Fibroblast of villous mesenchyme (primary cell): Measurements from ENCODE around the gene LUC7L3. TPM values are rescaled to one million over a fixed set of nuclear protein-coding genes. Genes with fewer than 3 reads are reported as not detected.

ENCODE experiments used
- DNase-seq: peaks from one replicate; pipeline ENCODE4 v3.0.0-alpha.2; 2010; ENCODE audit warnings: low read depth
- H3K4me3 ChIP-seq: 2 replicates; pipeline ENCODE4 v1.5.1; 2011; ENCODE audit warnings: low read depth, mild to moderate bottlenecking, low read length
- CTCF ChIP-seq: IDR thresholded peaks from 2 replicates; pipeline ENCODE4 v1.5.1; 2012; ENCODE audit warnings: low read depth, mild to moderate bottlenecking, low read length; ENCODE audit not compliant: insufficient read depth
- total RNA-seq: library from RNA; depleted of rRNA; stranded (reverse); fragments of >200 nt; gene quantifications from 2 replicates; pipeline ENCODE4 v1.2.3, GENCODE V29; 2012

The LUC7L3 gene
- total RNA-seq, 1 donor: 31.5 TPM

- DNase-seq: no peak
- no peak overlapping the region for H3K4me3 ChIP-seq
- no peak for TF ChIP-seq CTCF
Measured at GRCh38 chr17:50763716-50764475, 44.5 kb downstream of the LUC7L3 start.

GRCh38 chr17:50764734-50765149 lies 45.3 kb downstream of the LUC7L3 start:
- TF ChIP-seq CTCF: no peak
- H3K4me3 ChIP-seq: no peak overlapping the region
- DNase-seq: no peak

- no peak for TF ChIP-seq CTCF
- DNase-seq: no peak
- H3K4me3 ChIP-seq: no peak overlapping the region
Measured at GRCh38 chr17:50765454-50766221, 46.2 kb downstream of the LUC7L3 start.

- no peak overlapping the region for H3K4me3 ChIP-seq
- no peak for TF ChIP-seq CTCF
- DNase-seq: no peak
Measured at GRCh38 chr17:50766222-50767023, 47.0 kb downstream of the LUC7L3 start.

GRCh38 chr17:50767030-50767429 lies 47.6 kb downstream of the LUC7L3 start:
- TF ChIP-seq CTCF: no peak
- DNase-seq: no peak
- H3K4me3 ChIP-seq: no peak overlapping the region

- no peak within 1 kb of the TSS for H3K4me3 ChIP-seq
- TF ChIP-seq CTCF: no peak
- DNase-seq: no peak
Measured at GRCh38 chr17:50767446-50767845, 48.0 kb downstream of the LUC7L3 start, which contains the start of gene ANKRD40CL. Gene ANKRD40CL (minus strand): TSS chr17:50767518. CDS start chr17:50766913, 605 bp downstream.
